Nephron (organoid): Measurements from ENCODE around the gene ZNF654.

Experiments
- H3K27ac Mint-ChIP-seq, 3 experiments: 2 replicates each; pipeline ENCODE4 v1.8.0; 2020; ENCODE audit warnings: mixed read lengths in 3 of 3, mild to moderate bottlenecking in 2 of 3, moderate library complexity in 1 of 3
- H3K27me3 Mint-ChIP-seq: 2 replicates; pipeline ENCODE4 v1.8.0; 2021; ENCODE audit warnings: low read depth, mild to moderate bottlenecking, moderate library complexity, mixed read lengths
- H3K36me3 Mint-ChIP-seq: 2 replicates; pipeline ENCODE4 v1.8.0; 2020; ENCODE audit warnings: low read depth, mixed read lengths
- H3K4me1 Mint-ChIP-seq: 2 replicates; pipeline ENCODE4 v1.8.0; 2020; ENCODE audit warnings: mixed read lengths
- H3K4me3 Mint-ChIP-seq, 3 experiments: 2 replicates each; pipeline ENCODE4 v1.8.0; 2020; ENCODE audit warnings: mild to moderate bottlenecking in 3 of 3, mixed read lengths in 3 of 3, moderate library complexity in 2 of 3
- H3K9me3 Mint-ChIP-seq: 2 replicates; pipeline ENCODE4 v1.8.0; 2020; ENCODE audit warnings: mixed read lengths
- CTCF ChIP-seq, 3 experiments: fragments of 200-600 bp; sonication (generic); IDR thresholded peaks; one replicate each; pipeline ENCODE4 v1.5.0; 2021; ENCODE audit warnings: antibody characterized with exemption in 3 of 3; ENCODE audit not compliant: unreplicated experiment in 3 of 3

The ZNF654 gene

GRCh38 chr3:88075072-88075471, 16.0 kb downstream of the ZNF654 start:
- peaks cover 13% of the 10 kb centered on the region for H3K9me3 Mint-ChIP-seq
- H3K36me3 Mint-ChIP-seq: peaks cover 68% of the 10 kb centered on the region
- no peak for TF ChIP-seq CTCF (IDR thresholded peaks at IDR 0.05; ENCODE audit: unreplicated experiment in 3 of 3)
- H3K27me3 Mint-ChIP-seq: no peaks in the 10 kb centered on the region
- no peak overlapping the region for H3K4me3 Mint-ChIP-seq
- H3K27ac Mint-ChIP-seq: no peak overlapping the region
- H3K4me1 Mint-ChIP-seq: no peaks in the 10 kb centered on the region

- H3K4me3 Mint-ChIP-seq: no peak overlapping the region
- no peak overlapping the region for H3K27ac Mint-ChIP-seq
- H3K36me3 Mint-ChIP-seq: peaks cover 67% of the 10 kb centered on the region
- H3K27me3 Mint-ChIP-seq: no peaks in the 10 kb centered on the region
- H3K9me3 Mint-ChIP-seq: peaks cover 12% of the 10 kb centered on the region
- H3K4me1 Mint-ChIP-seq: no peaks in the 10 kb centered on the region
- TF ChIP-seq CTCF (IDR thresholded peaks at IDR 0.05; ENCODE audit: unreplicated experiment in 3 of 3): no peak
Observed at GRCh38 chr3:88075497-88075896, 16.4 kb downstream of the ZNF654 start.

- no peak overlapping the region for H3K27ac Mint-ChIP-seq
- peaks cover 20% of the 10 kb centered on the region for H3K9me3 Mint-ChIP-seq
- H3K4me3 Mint-ChIP-seq: no peak overlapping the region
- H3K36me3 Mint-ChIP-seq: peaks cover 70% of the 10 kb centered on the region
- no peaks in the 10 kb centered on the region for H3K4me1 Mint-ChIP-seq
- H3K27me3 Mint-ChIP-seq: no peaks in the 10 kb centered on the region
- TF ChIP-seq CTCF (IDR thresholded peaks at IDR 0.05; ENCODE audit: unreplicated experiment in 3 of 3): no peak
Observed at GRCh38 chr3:88076712-88077111, 17.7 kb downstream of the ZNF654 start.

GRCh38 chr3:88078932-88079331, 19.9 kb downstream of the ZNF654 start:
- peaks cover 17% of the 10 kb centered on the region for H3K9me3 Mint-ChIP-seq
- H3K36me3 Mint-ChIP-seq: peaks cover 66% of the 10 kb centered on the region
- H3K27ac Mint-ChIP-seq: no peak overlapping the region
- H3K27me3 Mint-ChIP-seq: no peaks in the 10 kb centered on the region
- H3K4me3 Mint-ChIP-seq: no peak overlapping the region
- no peaks in the 10 kb centered on the region for H3K4me1 Mint-ChIP-seq
- no peak for TF ChIP-seq CTCF (IDR thresholded peaks at IDR 0.05; ENCODE audit: unreplicated experiment in 3 of 3)

- TF ChIP-seq CTCF (IDR thresholded peaks at IDR 0.05; ENCODE audit: unreplicated experiment in 3 of 3): no peak
- no peak overlapping the region for H3K4me3 Mint-ChIP-seq
- peaks cover 9% of the 10 kb centered on the region for H3K4me1 Mint-ChIP-seq
- no peak overlapping the region for H3K27ac Mint-ChIP-seq
- peaks cover 52% of the 10 kb centered on the region for H3K36me3 Mint-ChIP-seq
- no peaks in the 10 kb centered on the region for H3K27me3 Mint-ChIP-seq
- peaks cover 17% of the 10 kb centered on the region for H3K9me3 Mint-ChIP-seq
Observed at GRCh38 chr3:88082854-88083253, 23.8 kb downstream of the ZNF654 start.

- peaks cover 50% of the 10 kb centered on the region for H3K36me3 Mint-ChIP-seq
- no peaks in the 10 kb centered on the region for H3K27me3 Mint-ChIP-seq
- no peak for TF ChIP-seq CTCF (IDR thresholded peaks at IDR 0.05; ENCODE audit: unreplicated experiment in 3 of 3)
- peaks cover 17% of the 10 kb centered on the region for H3K9me3 Mint-ChIP-seq
- no peak overlapping the region for H3K4me3 Mint-ChIP-seq
- peak overlapping the region in 1 of 3 experiments; percentile 16 for H3K27ac Mint-ChIP-seq
- peaks cover 9% of the 10 kb centered on the region for H3K4me1 Mint-ChIP-seq
Observed at GRCh38 chr3:88084097-88084501, 25.0 kb downstream of the ZNF654 start.
